Measurements from ENCODE around the gene LIPC.

Gene LIPC

GRCh38 chr15:58541410-58542087, 109.8 kb downstream of the LIPC start:
- no peak for DNase-seq

GRCh38 chr15:58543664-58544335, 112.0 kb downstream of the LIPC start:
- DNase-seq: no peak

GRCh38 chr15:58544756-58545155, 113.0 kb downstream of the LIPC start:
- no peak for DNase-seq

- DNase-seq: no peak
These were observed 113.7 kb downstream of the LIPC start for GRCh38 chr15:58545307-58546065.

- no peak for DNase-seq
These were observed 114.3 kb downstream of the LIPC start for GRCh38 chr15:58546066-58546591.

- DNase-seq: no peak
These were observed 115.1 kb downstream of the LIPC start for GRCh38 chr15:58546635-58547627.

- DNase-seq: no peak
These were observed 116.0 kb downstream of the LIPC start for GRCh38 chr15:58547628-58548307.

GRCh38 chr15:58548308-58549012, 116.7 kb downstream of the LIPC start:
- no peak for DNase-seq

GRCh38 chr15:58549013-58549784, 117.4 kb downstream of the LIPC start:
- peak in 1 of 14 donors; percentile 34 for DNase-seq

- DNase-seq: peak in 1 of 14 donors; percentile 7
These were observed 117.9 kb downstream of the LIPC start for GRCh38 chr15:58549785-58550074.

GRCh38 chr15:58551084-58551763, 119.4 kb downstream of the LIPC start:
- no peak for DNase-seq

GRCh38 chr15:58551764-58552504, 120.1 kb downstream of the LIPC start:
- no peak for DNase-seq

GRCh38 chr15:58552505-58553364, 120.9 kb downstream of the LIPC start:
- DNase-seq: no peak

GRCh38 chr15:58553365-58553918, 121.7 kb downstream of the LIPC start:
- DNase-seq: no peak

- DNase-seq: no peak
These were observed 123.0 kb downstream of the LIPC start for GRCh38 chr15:58554758-58555157.

GRCh38 chr15:58555162-58556027, 123.6 kb downstream of the LIPC start:
- DNase-seq: no peak

- no peak for DNase-seq
These were observed 124.2 kb downstream of the LIPC start for GRCh38 chr15:58556028-58556361.
